CD8-positive, alpha-beta memory T cell (primary cell): Measurements from ENCODE around the gene CD19. TPM values are rescaled to one million over a fixed set of nuclear protein-coding genes. Genes with fewer than 3 reads are reported as not detected.
"Not testable (repeated sequence)": the region's sequence is repeated elsewhere in the genome, so short reads cannot be mapped to it uniquely, and the experiment has no call there.

Experiments used
- CTCF ChIA-PET: fragments of 350-600 bp; sonication (Branson Sonifier 250); formaldehyde crosslinking; loops from one replicate; lab custom pipeline; 2021; ENCODE audit warnings: antibody characterized with exemption; lab: Charles Lee
- POLR2A ChIA-PET: fragments of 350-600 bp; sonication (Branson Sonifier 250); formaldehyde crosslinking; loops from one replicate; lab custom pipeline; 2021; ENCODE audit warnings: antibody characterized with exemption; lab: Charles Lee
- DNase-seq, 5 donors: peaks; one replicate each; pipeline versions ENCODE4 v3.0.0 to v3.0.0-alpha.2; 2020 to 2022; ENCODE audit warnings: mixed read lengths in 1 of 5
- H3K27ac ChIP-seq: one replicate; pipeline ENCODE4 v1.7.0; 2013; ENCODE audit warnings: low read depth, mild to moderate bottlenecking, low read length, moderate library complexity
- H3K27me3 ChIP-seq: 2 replicates; pipeline ENCODE4 v1.7.0; 2013; ENCODE audit warnings: low read length, mild to moderate bottlenecking; ENCODE audit not compliant: insufficient read depth, poor library complexity, severe bottlenecking
- H3K36me3 ChIP-seq: 2 replicates; pipeline ENCODE4 v1.7.0; 2013; ENCODE audit warnings: mild to moderate bottlenecking, low read length, moderate library complexity; ENCODE audit not compliant: insufficient read depth
- H3K4me1 ChIP-seq: 2 replicates; pipeline ENCODE4 v1.7.0; 2013; ENCODE audit warnings: mild to moderate bottlenecking, low read length, moderate library complexity; ENCODE audit not compliant: insufficient read depth
- H3K4me3 ChIP-seq: 2 replicates; pipeline ENCODE4 v1.7.0; 2013; ENCODE audit warnings: mild to moderate bottlenecking, low read length
- H3K9me3 ChIP-seq: 2 replicates; pipeline ENCODE4 v1.7.0; 2013; ENCODE audit warnings: mild to moderate bottlenecking, low read length
- H3K27ac Mint-ChIP-seq, 8 donors: one replicate each; pipeline ENCODE4 v1.8.0; 2020 to 2021; ENCODE audit warnings: mixed read lengths in 8 of 8, mild to moderate bottlenecking in 6 of 8, inconsistent platforms in 3 of 8, moderate library complexity in 3 of 8
- H3K27me3 Mint-ChIP-seq, 2 donors: one replicate each; pipeline ENCODE4 v1.8.0; 2020 to 2021; ENCODE audit warnings: mixed read lengths in 2 of 2, mild to moderate bottlenecking in 1 of 2, moderate library complexity in 1 of 2
- H3K36me3 Mint-ChIP-seq, 3 donors: one replicate each; pipeline ENCODE4 v1.8.0; 2020 to 2021; ENCODE audit warnings: mixed read lengths in 3 of 3, inconsistent platforms in 1 of 3, mild to moderate bottlenecking in 1 of 3
- H3K4me1 Mint-ChIP-seq, 3 donors: one replicate each; pipeline ENCODE4 v1.8.0; 2020 to 2021; ENCODE audit warnings: mixed read lengths in 3 of 3, inconsistent platforms in 1 of 3, mild to moderate bottlenecking in 1 of 3
- H3K4me3 Mint-ChIP-seq, 7 donors: one replicate each; pipeline ENCODE4 v1.8.0; 2020 to 2021; ENCODE audit warnings: mixed read lengths in 7 of 7, mild to moderate bottlenecking in 6 of 7, moderate library complexity in 4 of 7, inconsistent platforms in 2 of 7
- H3K9me3 Mint-ChIP-seq, 5 donors: one replicate each; pipeline ENCODE4 v1.8.0; 2020 to 2022; ENCODE audit warnings: mixed read lengths in 5 of 5, mild to moderate bottlenecking in 3 of 5, moderate library complexity in 2 of 5, inconsistent platforms in 1 of 5
- polyA plus RNA-seq: library from polyadenylated mRNA; unstranded; fragments of 300-500 nt; fragmentation: Illumina TruSeq; gene quantifications from one replicate; pipeline ENCODE4 v1.2.3, GENCODE V29; 2021
- total RNA-seq, 2 experiments: library from RNA; stranded (reverse); gene quantifications; one replicate each; pipeline ENCODE4 v1.2.3, GENCODE V29; 2021

CD19 gene
- total and polyA plus RNA-seq, 3 experiments from 2014 or later: not detected

DNA sequence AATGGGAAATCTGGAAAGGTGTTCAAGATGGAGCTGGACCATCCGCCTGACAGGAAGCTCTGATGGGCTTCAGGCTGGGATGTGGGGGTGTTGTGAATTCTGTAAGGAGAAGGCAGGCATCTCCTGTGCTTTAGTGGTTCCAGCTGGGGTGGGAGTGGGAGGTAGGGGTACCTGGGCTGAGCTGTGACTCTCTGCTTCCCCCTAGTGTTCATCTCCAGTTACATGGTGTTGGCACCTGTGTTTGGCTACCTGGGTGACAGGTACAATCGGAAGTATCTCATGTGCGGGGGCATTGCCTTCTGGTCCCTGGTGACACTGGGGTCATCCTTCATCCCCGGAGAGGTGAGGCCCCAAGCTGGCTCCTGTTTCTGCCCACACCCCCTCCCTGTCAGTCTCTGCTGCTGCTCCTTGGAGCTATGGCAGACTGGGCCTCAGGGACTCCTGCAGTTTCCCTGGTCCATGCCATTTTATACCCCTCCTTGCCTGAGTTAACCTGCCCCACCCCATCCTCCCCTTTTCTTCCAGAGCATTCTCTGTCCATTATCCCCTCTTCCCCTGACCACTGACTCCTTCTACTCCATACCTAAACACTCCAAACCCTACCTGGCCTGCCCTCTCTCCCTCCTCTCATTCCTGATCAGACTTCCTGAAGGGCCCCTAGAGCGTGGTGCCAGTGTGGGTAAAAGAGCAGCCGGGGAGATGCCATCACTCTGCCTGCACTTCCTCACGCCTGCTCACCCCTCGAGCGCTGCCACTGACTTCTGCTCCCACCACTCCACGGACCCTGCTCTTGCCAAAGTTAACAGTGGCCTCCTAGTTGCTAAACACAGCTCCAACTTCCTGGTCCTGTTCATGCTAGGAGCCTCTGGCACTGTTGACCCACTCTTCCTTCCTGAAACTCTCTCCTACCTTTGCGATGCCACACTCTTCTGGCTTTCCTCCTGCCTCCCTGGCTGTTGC is 46.2 kb downstream of the CD19 start:
- Mint-ChIP-seq H3K27me3 (peaks cover 0 to 4% of the 10 kb centered on the region in 2 donors), H3K36me3 (peaks cover 3 to 57% (median 11%) of the 10 kb centered on the region in 3 donors), H3K9me3 (no peaks in the 10 kb centered on the region), H3K27ac (peak overlapping the region in 6 of 8 donors; percentile 6 to 83 (median 61)), H3K4me1 (peaks cover 30 to 52% (median 33%) of the 10 kb centered on the region in 3 donors), H3K4me3 (peak overlapping the region in 5 of 7 donors; percentile 27 to 85 (median 35))
- Histone ChIP-seq H3K9me3 (no peaks in the 10 kb centered on the region), H3K4me3 (no peak overlapping the region), H3K4me1 (peaks cover 34% of the 10 kb centered on the region), H3K27me3 (no peaks in the 10 kb centered on the region), H3K36me3 (peaks cover 7% of the 10 kb centered on the region), H3K27ac (no peak overlapping the region)
- ChIA-PET POLR2A (interaction anchor here (0.6 to 1.0 kb wide), 3 partner anchors 10 to 94 kb away, joined by 4 to 6 read pairs (median 6); no protein-coding TSS in a partner anchor), CTCF (interaction anchor here (0.5 to 2.3 kb wide), 14 partner anchors 9 to 131 kb away, joined by 3 to 25 read pairs (median 4); partner anchors contain the start of genes NFATC2IP and TUFM)
- DNase-seq: no peak

DNA sequence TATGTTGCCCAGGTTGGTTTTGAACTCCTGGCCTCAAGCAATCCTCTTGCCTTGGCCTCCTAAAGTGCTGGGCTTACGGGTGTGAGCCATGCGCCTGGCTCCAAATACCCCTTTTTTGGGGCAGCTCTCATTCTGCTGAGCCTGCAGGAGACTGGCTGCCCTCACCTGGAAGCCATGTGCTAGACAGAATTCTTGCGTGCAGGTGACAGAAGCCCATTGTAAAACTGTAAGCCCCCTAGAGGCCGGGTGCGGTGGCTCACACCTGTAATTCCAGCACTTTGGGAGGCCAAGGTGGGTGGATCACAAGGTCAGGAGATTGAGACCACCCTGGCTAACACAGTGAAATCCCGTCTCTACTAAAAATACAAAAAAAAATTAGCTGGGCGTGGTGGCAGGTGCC is 48.6 kb downstream of the CD19 start:
- Mint-ChIP-seq H3K27ac (peak overlapping the region in 2 of 8 donors; percentile 27 to 41), H3K4me3 (peak overlapping the region in 1 of 7 donors; percentile 61), H3K4me1 (peaks cover 34 to 58% (median 37%) of the 10 kb centered on the region in 3 donors), H3K36me3 (peaks cover 3 to 68% (median 17%) of the 10 kb centered on the region in 3 donors)
- H3K9me3 Mint-ChIP-seq, H3K27me3 ChIP-seq, H3K27me3 Mint-ChIP-seq, POLR2A ChIA-PET, H3K9me3 ChIP-seq, H3K27ac ChIP-seq, H3K4me3 ChIP-seq, H3K36me3 ChIP-seq, DNase-seq: not testable (repeated sequence)
- CTCF ChIA-PET: interaction anchor here (1.4 kb wide), 1 partner anchor 17 kb away, joined by 4 read pairs; no protein-coding TSS in a partner anchor
- peaks cover 33% of the 10 kb centered on the region for H3K4me1 ChIP-seq

DNA sequence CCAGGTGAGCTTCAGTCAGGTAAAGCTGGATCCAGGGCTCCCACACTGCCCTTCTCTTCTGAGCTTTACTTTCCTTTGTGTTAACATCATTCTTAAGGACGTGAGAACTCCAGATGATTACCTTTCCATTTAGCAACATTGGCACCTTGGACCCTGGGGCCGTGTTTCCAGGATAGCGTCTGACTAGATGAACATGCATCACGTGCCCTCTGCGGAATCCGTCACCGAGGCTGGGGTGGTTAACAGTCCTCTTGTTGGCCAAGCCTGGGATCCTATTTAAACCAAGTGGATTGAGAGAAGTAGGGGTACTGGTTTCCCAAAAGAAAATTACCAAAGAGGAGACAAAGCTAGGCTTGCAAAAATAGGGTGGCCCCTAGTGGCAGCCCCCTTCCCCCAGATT is 49.2 kb downstream of the CD19 start:
- no peak overlapping the region for H3K27ac ChIP-seq
- ChIA-PET POLR2A (no interaction called here), CTCF (interaction anchor here (1.4 kb wide), 1 partner anchor 16 kb away, joined by 4 read pairs; no protein-coding TSS in a partner anchor)
- no peaks in the 10 kb centered on the region for H3K27me3 Mint-ChIP-seq
- no peaks in the 10 kb centered on the region for H3K9me3 ChIP-seq
- H3K4me1 Mint-ChIP-seq: peaks cover 29 to 55% (median 31%) of the 10 kb centered on the region in 3 donors
- peaks cover 0 to 1% (median 0%) of the 10 kb centered on the region in 5 donors for H3K9me3 Mint-ChIP-seq
- no peak overlapping the region for H3K4me3 ChIP-seq
- H3K27me3 ChIP-seq: no peaks in the 10 kb centered on the region
- no peak for DNase-seq
- H3K27ac Mint-ChIP-seq: peak overlapping the region in 3 of 8 donors; percentile 27 to 41 (median 37)
- peaks cover 3 to 70% (median 17%) of the 10 kb centered on the region in 3 donors for H3K36me3 Mint-ChIP-seq
- peaks cover 27% of the 10 kb centered on the region for H3K4me1 ChIP-seq
- peaks cover 7% of the 10 kb centered on the region for H3K36me3 ChIP-seq
- peak overlapping the region in 1 of 7 donors; percentile 61 for H3K4me3 Mint-ChIP-seq

DNA sequence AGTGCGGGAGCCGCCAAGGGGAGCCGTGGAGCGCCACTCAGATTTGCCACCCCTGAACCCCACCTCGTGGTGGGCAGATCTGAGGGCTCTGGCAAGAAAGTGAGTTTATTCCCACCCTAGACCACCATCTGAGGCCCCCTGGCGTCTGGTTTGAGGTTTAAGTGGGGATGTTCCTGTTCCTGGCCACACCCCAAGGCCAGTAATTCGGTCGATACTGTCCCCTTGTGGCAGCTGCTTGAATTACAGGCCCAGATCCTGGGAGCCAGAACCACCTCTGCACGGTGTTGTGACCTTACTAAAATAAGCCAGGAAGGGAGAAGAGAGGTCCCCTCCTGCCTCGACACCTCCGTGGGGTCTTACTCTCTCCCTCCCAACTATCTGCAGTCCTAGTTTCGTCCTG is 49.7 kb downstream of the CD19 start:
- no peaks in the 10 kb centered on the region for H3K27me3 ChIP-seq
- peak overlapping the region in 1 of 8 donors; percentile 87 for H3K27ac Mint-ChIP-seq
- H3K4me1 Mint-ChIP-seq: peaks cover 25 to 52% (median 28%) of the 10 kb centered on the region in 3 donors
- no peak for DNase-seq
- H3K36me3 ChIP-seq: peaks cover 9% of the 10 kb centered on the region
- H3K4me1 ChIP-seq: peaks cover 21% of the 10 kb centered on the region
- H3K27ac ChIP-seq: no peak overlapping the region
- H3K4me3 Mint-ChIP-seq: no peak overlapping the region
- peaks cover 3 to 73% (median 17%) of the 10 kb centered on the region in 3 donors for H3K36me3 Mint-ChIP-seq
- POLR2A ChIA-PET: no interaction called here
- peaks cover 0 to 1% (median 0%) of the 10 kb centered on the region in 5 donors for H3K9me3 Mint-ChIP-seq
- H3K4me3 ChIP-seq: no peak overlapping the region
- CTCF ChIA-PET: no interaction called here
- H3K9me3 ChIP-seq: no peaks in the 10 kb centered on the region
- H3K27me3 Mint-ChIP-seq: no peaks in the 10 kb centered on the region

DNA sequence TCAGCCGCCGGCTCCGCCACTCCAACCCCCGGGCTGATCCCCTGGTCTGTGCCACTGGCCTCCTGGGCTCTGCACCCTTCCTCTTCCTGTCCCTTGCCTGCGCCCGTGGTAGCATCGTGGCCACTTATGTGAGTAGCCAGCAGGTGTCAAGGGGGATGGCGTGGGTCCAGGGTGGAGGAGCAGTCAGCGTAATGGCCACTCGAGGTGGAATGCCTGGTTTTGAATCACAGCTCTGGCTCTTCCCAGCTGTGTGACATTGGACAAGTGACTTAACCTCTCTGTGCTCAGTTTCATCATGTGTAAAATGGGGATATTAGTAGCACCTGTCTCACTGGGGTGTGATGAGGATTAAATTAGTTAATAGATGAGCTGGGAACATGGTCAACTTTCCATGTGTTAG is 50.6 kb downstream of the CD19 start:
- Histone ChIP-seq H3K36me3 (peaks cover 18% of the 10 kb centered on the region), H3K27ac (no peak overlapping the region), H3K27me3 (no peaks in the 10 kb centered on the region), H3K4me1 (peaks cover 28% of the 10 kb centered on the region), H3K4me3 (no peak overlapping the region), H3K9me3 (peaks cover 5% of the 10 kb centered on the region)
- no peaks in the 10 kb centered on the region for H3K27me3 Mint-ChIP-seq
- H3K4me1 Mint-ChIP-seq: peaks cover 25 to 54% (median 28%) of the 10 kb centered on the region in 3 donors
- no peak for DNase-seq
- peak overlapping the region in 4 of 8 donors; percentile 23 to 58 (median 28) for H3K27ac Mint-ChIP-seq
- peaks cover 0 to 5% (median under 1%) of the 10 kb centered on the region in 5 donors for H3K9me3 Mint-ChIP-seq
- H3K36me3 Mint-ChIP-seq: peaks cover 8 to 76% (median 19%) of the 10 kb centered on the region in 3 donors
- CTCF ChIA-PET: interaction anchor here (0.7 to 0.9 kb wide), 2 partner anchors 8 to 28 kb away, joined by 3 to 4 read pairs; no protein-coding TSS in a partner anchor
- POLR2A ChIA-PET: no interaction called here
- H3K4me3 Mint-ChIP-seq: peak overlapping the region in 2 of 7 donors; percentile 4 to 74

DNA sequence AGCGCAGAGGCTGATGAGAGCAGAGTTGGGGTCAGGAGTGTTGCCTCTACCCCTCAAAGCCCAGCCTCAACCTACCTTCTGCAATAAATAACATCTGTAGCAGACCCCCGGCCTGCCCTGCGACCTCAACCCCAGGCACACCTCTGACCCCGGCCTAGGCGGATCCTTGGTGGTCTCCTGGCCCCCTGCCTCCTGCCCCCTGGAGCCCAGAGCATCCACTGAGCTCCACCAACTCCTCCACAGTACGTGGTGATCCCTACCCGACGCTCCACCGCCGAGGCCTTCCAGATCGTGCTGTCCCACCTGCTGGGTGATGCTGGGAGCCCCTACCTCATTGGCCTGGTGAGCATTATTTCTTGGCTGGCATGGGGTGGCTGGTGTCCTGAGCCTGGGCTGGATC is 51.2 kb downstream of the CD19 start:
- Histone ChIP-seq H3K27me3 (no peaks in the 10 kb centered on the region), H3K4me1 (peaks cover 26% of the 10 kb centered on the region), H3K9me3 (peaks cover 7% of the 10 kb centered on the region), H3K27ac (no peak overlapping the region), H3K4me3 (no peak overlapping the region), H3K36me3 (peaks cover 22% of the 10 kb centered on the region)
- H3K27ac Mint-ChIP-seq: peak overlapping the region in 5 of 8 donors; percentile 70 to 94 (median 91)
- POLR2A ChIA-PET: interaction anchor here (4.1 kb wide), 1 partner anchor 9 kb away, joined by 20 read pairs; the partner anchor contains the start of gene SPNS1
- H3K9me3 Mint-ChIP-seq: peaks cover 0 to 7% (median 1%) of the 10 kb centered on the region in 5 donors
- H3K4me3 Mint-ChIP-seq: peak overlapping the region in 1 of 7 donors; percentile 74
- no peak for DNase-seq
- no peaks in the 10 kb centered on the region for H3K27me3 Mint-ChIP-seq
- H3K36me3 Mint-ChIP-seq: peaks cover 14 to 76% (median 22%) of the 10 kb centered on the region in 3 donors
- CTCF ChIA-PET: interaction anchor here (0.9 kb wide), 2 partner anchors 9 to 37 kb away, joined by 3 to 4 read pairs; no protein-coding TSS in a partner anchor
- peaks cover 26 to 54% (median 28%) of the 10 kb centered on the region in 3 donors for H3K4me1 Mint-ChIP-seq

DNA sequence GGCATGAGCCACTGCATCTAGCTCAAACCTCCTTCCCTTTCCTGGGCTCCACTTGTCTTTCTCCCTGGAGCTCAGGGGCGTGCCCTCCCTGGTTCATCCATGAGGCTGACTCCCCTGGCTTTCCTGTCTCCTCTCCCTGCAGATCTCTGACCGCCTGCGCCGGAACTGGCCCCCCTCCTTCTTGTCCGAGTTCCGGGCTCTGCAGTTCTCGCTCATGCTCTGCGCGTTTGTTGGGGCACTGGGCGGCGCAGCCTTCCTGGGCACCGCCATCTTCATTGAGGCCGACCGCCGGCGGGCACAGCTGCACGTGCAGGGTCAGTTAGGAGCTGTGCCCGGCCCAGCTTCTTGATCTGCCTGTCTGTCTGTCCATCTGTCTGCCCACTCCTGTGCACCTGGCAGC is 51.9 kb downstream of the CD19 start:
- Histone ChIP-seq H3K27ac (no peak overlapping the region), H3K4me3 (peak overlapping the region; percentile 75), H3K27me3 (no peaks in the 10 kb centered on the region), H3K9me3 (peaks cover 7% of the 10 kb centered on the region), H3K4me1 (peaks cover 32% of the 10 kb centered on the region), H3K36me3 (peaks cover 26% of the 10 kb centered on the region)
- CTCF ChIA-PET: interaction anchor here (0.9 to 6.3 kb wide), 2 partner anchors 9 to 38 kb away, joined by 3 to 41 read pairs; partner anchors contain the start of gene SPNS1
- no peak for DNase-seq
- H3K27me3 Mint-ChIP-seq: no peaks in the 10 kb centered on the region
- peak overlapping the region; percentile 37 to 99 (median 94) for H3K4me3 Mint-ChIP-seq
- peak overlapping the region; percentile 50 to 98 (median 91) for H3K27ac Mint-ChIP-seq
- POLR2A ChIA-PET: interaction anchor here (0.7 to 4.1 kb wide), 3 partner anchors 10 to 33 kb away, joined by 3 to 20 read pairs (median 3); partner anchors contain the start of gene SPNS1
- peaks cover 28 to 53% (median 32%) of the 10 kb centered on the region in 3 donors for H3K4me1 Mint-ChIP-seq
- peaks cover 0 to 7% (median 1%) of the 10 kb centered on the region in 5 donors for H3K9me3 Mint-ChIP-seq
- H3K36me3 Mint-ChIP-seq: peaks cover 16 to 75% (median 19%) of the 10 kb centered on the region in 3 donors
